SU-DHL-6 (cell line): Measurements from ENCODE around the gene TDRD10.

Experiments used
- H2AFZ ChIP-seq: fragments of 200-600 bp; sonication (generic); 2 replicates; pipeline ENCODE4 v1.6.1; 2014; ENCODE audit warnings: low read depth, mild to moderate bottlenecking, moderate library complexity, mixed read lengths, antibody characterized with exemption, low read length; ENCODE audit not compliant: severe bottlenecking
- H3F3A ChIP-seq: fragments of 200-600 bp; shearing (Covaris generic); 2 replicates; pipeline ENCODE4 v1.6.0; 2016; ENCODE audit warnings: antibody characterized with exemption, mild to moderate bottlenecking; ENCODE audit not compliant: insufficient read depth
- H3K27ac ChIP-seq: fragments of 200-600 bp; sonication (generic); 2 replicates; pipeline ENCODE4 v1.5.1; 2016; ENCODE audit warnings: low read depth, mild to moderate bottlenecking, low read length, moderate library complexity, mixed read lengths
- H3K27me3 ChIP-seq: fragments of 200-600 bp; sonication (generic), shearing (Covaris generic); 2 replicates; pipeline ENCODE4 v1.6.0; 2014; ENCODE audit warnings: mild to moderate bottlenecking, low read length
- H3K36me3 ChIP-seq: fragments of 200-600 bp; sonication (generic); 2 replicates; pipeline ENCODE4 v1.6.1; 2014; ENCODE audit warnings: mild to moderate bottlenecking, low read length, mixed read lengths
- H3K4me2 ChIP-seq: fragments of 300-600, 200-600 bp; shearing (Covaris generic), sonication (generic); 2 replicates; pipeline ENCODE4 v1.6.0; 2014; ENCODE audit warnings: low read length, low read depth, mild to moderate bottlenecking; ENCODE audit not compliant: poor library complexity, severe bottlenecking
- H3K4me3 ChIP-seq: fragments of 200-600 bp; sonication (generic); 2 replicates; pipeline ENCODE4 v1.5.1; 2014; ENCODE audit warnings: antibody characterized with exemption, low read length, mild to moderate bottlenecking, mixed read lengths; ENCODE audit not compliant: insufficient read depth, poor library complexity, severe bottlenecking
- H3K79me2 ChIP-seq: fragments of 200-600 bp; sonication (generic); 2 replicates; pipeline ENCODE4 v1.6.1; 2014; ENCODE audit warnings: mild to moderate bottlenecking, low read length, moderate library complexity; ENCODE audit not compliant: insufficient read depth
- H3K9ac ChIP-seq: fragments of 200-600 bp; sonication (generic); 2 replicates; pipeline ENCODE4 v1.7.0; 2014; ENCODE audit warnings: mild to moderate bottlenecking, low read length
- H3K9me2 ChIP-seq: fragments of 200-600 bp; sonication (generic); replicated peaks from 2 replicates; pipeline ENCODE4 v1.6.1; 2014; ENCODE audit warnings: low read length; ENCODE audit not compliant: insufficient read depth
- H3K9me3 ChIP-seq: fragments of 200-600 bp; sonication (generic); 2 replicates; pipeline ENCODE4 v1.6.1; 2014; ENCODE audit warnings: low read length, mixed read lengths; ENCODE audit not compliant: insufficient read depth
- H4K20me1 ChIP-seq: fragments of 200-600 bp; sonication (generic); 2 replicates; pipeline ENCODE4 v1.6.1; 2014; ENCODE audit warnings: low read depth, mild to moderate bottlenecking, antibody characterized with exemption, low read length, moderate library complexity, mixed read lengths
- CTCF ChIP-seq: fragments of 200-600 bp; sonication (generic); IDR thresholded peaks from one replicate; pipeline ENCODE4 v1.5.1; 2017; ENCODE audit warnings: antibody characterized with exemption, mild to moderate bottlenecking, low read length, moderate library complexity; ENCODE audit not compliant: insufficient read depth, poor library complexity, severe bottlenecking
- EZH2phosphoT487 ChIP-seq: fragments of 200-600 bp; sonication (generic), shearing (Covaris generic); conservative IDR thresholded peaks from 2 replicates; pipeline ENCODE4 v1.6.1; 2018; ENCODE audit warnings: mild to moderate bottlenecking, antibody characterized with exemption, low read length, moderate library complexity, mixed read lengths

The TDRD10 gene

GRCh38 chr1:154493276-154493675 is 8.7 kb upstream of the TDRD10 start:
- peaks cover 4% of the 10 kb centered on the region; the same call in 1 of the 2 replicates for H3F3A ChIP-seq
- no peaks in the 10 kb centered on the region for H4K20me1 ChIP-seq
- H3K79me2 ChIP-seq, result no peaks in the 10 kb centered on the region
- H3K4me3 ChIP-seq, result no peak overlapping the region
- H3K9me3 ChIP-seq, result no peaks in the 10 kb centered on the region
- no peak overlapping the region for H3K4me2 ChIP-seq
- H3K27ac ChIP-seq, result no peak overlapping the region
- no peaks in the 10 kb centered on the region for H3K9me2 ChIP-seq
- H3K27me3 ChIP-seq, result no peaks in the 10 kb centered on the region
- TF ChIP-seq EZH2phosphoT487 (no peak), CTCF (no peak)
- H2AFZ ChIP-seq, result no peak overlapping the region
- H3K36me3 ChIP-seq, result no peaks in the 10 kb centered on the region
- H3K9ac ChIP-seq, result no peak overlapping the region

- no peak overlapping the region for H3K4me2 ChIP-seq
- no peak overlapping the region for H3K4me3 ChIP-seq
- no peaks in the 10 kb centered on the region for H3K9me3 ChIP-seq
- H3K9me2 ChIP-seq, result no peaks in the 10 kb centered on the region
- H3K79me2 ChIP-seq, result no peaks in the 10 kb centered on the region
- no peak overlapping the region for H3K9ac ChIP-seq
- TF ChIP-seq CTCF (no peak), EZH2phosphoT487 (no peak)
- H3F3A ChIP-seq, result peaks cover 4% of the 10 kb centered on the region; the same call in 1 of the 2 replicates
- H4K20me1 ChIP-seq, result no peaks in the 10 kb centered on the region
- H2AFZ ChIP-seq, result peak overlapping the region; percentile 27
- no peak overlapping the region for H3K27ac ChIP-seq
- no peaks in the 10 kb centered on the region for H3K36me3 ChIP-seq
- no peaks in the 10 kb centered on the region for H3K27me3 ChIP-seq
These were observed 6.3 kb upstream of the TDRD10 start for GRCh38 chr1:154495496-154496273.

GRCh38 chr1:154496383-154496782 is 5.6 kb upstream of the TDRD10 start:
- Histone ChIP-seq H3F3A (peaks cover 4% of the 10 kb centered on the region; the same call in 1 of the 2 replicates), H3K27ac (no peak overlapping the region), H2AFZ (no peak overlapping the region), H3K4me3 (no peak overlapping the region), H3K9me3 (no peaks in the 10 kb centered on the region), H4K20me1 (no peaks in the 10 kb centered on the region), H3K36me3 (no peaks in the 10 kb centered on the region), H3K27me3 (no peaks in the 10 kb centered on the region), H3K79me2 (no peaks in the 10 kb centered on the region), H3K9ac (no peak overlapping the region), H3K4me2 (no peak overlapping the region), H3K9me2 (no peaks in the 10 kb centered on the region)
- TF ChIP-seq CTCF (no peak), EZH2phosphoT487 (no peak)
